Spleen (tissue), 7 donors: ENCODE results near the gene HMX3.

Experiments
- CTCF ChIP-seq, 11 experiments: fragments of 200-600 bp in 7 of 11; fragments of 450-650 bp in 4 of 11; sonication (generic) in 4 of 11; IDR thresholded peaks in 8 of 11; conservative IDR thresholded peaks in 3 of 11; 1 replicate in 7 of 11; 2 replicates in 4 of 11; pipeline versions ENCODE4 v1.4.0 to v1.8.0; 2016 to 2021; ENCODE audit warnings: antibody characterized with exemption in 11 of 11, inconsistent platforms in 4 of 11, mild to moderate bottlenecking in 1 of 11
- POLR2A ChIP-seq, 3 donors: fragments of 450-650 bp; IDR thresholded peaks; one replicate each; pipeline ENCODE4 v1.5.1; 2017; ENCODE audit warnings: antibody characterized with exemption in 3 of 3, mild to moderate bottlenecking in 1 of 3
- donor health status: DM: no; HTN: no; CAD: no; lungs with moderate emphysema.
- donor health status: DM: no; HTN: no; CAD: no.
- donor health status: DM: no; HTN: no; CAD: no.

GRCh38 chr10:123126246-123126645 is 9.5 kb upstream of the HMX3 start:
- TF ChIP-seq CTCF (IDR thresholded peaks at IDR 0.05 in 8 of 11, conservative IDR thresholded peaks at IDR 0.05 in 3 of 11) (no peak), POLR2A (IDR thresholded peaks at IDR 0.05) (no peak)
